IMR-90 (cell line): ENCODE data around the gene ADGRB3. TPM values are rescaled to one million over a fixed set of nuclear protein-coding genes. Genes with fewer than 3 reads are reported as not detected.

Experiments
- ATAC-seq: fragments of 200-7000 bp; cut with Tn5 transposase; 2 replicates; pipeline ENCODE4 v1.9.1; 2020; ENCODE audit warnings: low read depth, mild to moderate bottlenecking, moderate library complexity
- Bru-seq: library from RNA; stranded (reverse); fragments of 400-500 nt; gene quantifications from one replicate; lab custom pipeline; 2021; lab: Mats Ljungman, UMichigan
- BruChase-seq, 2 experiments: library from RNA; stranded (reverse); fragments of 400-500 nt; gene quantifications; one replicate each; lab custom pipeline; 2021; lab: Mats Ljungman, UMichigan
- BruUV-seq: library from RNA; stranded (reverse); fragments of 400-500 nt; replicated peaks from 2 replicates; lab custom pipeline; 2021; lab: Mats Ljungman, UMichigan
- CTCF ChIA-PET: fragments of 300-600 bp; formaldehyde crosslinking; extraction: SDS; loops from one replicate; lab custom pipeline; 2021; ENCODE audit warnings: antibody characterized with exemption; lab: Yijun Ruan, JAX
- POLR2A ChIA-PET: fragments of 300-600 bp; sonication (Branson Sonifier 250); formaldehyde crosslinking; loops from one replicate; lab custom pipeline; 2022; ENCODE audit warnings: antibody characterized with exemption; ENCODE audit not compliant: unreplicated experiment; lab: Charles Lee
- DNase-seq: peaks from one replicate; pipeline ENCODE4 v3.0.0; 2013
- H2AFZ ChIP-seq: replicated peaks from 2 replicates; pipeline ENCODE3; 2013; ENCODE audit warnings: low read length, mild to moderate bottlenecking; ENCODE audit not compliant: poor library complexity
- H2AK5ac ChIP-seq: 2 replicates; pipeline ENCODE4 v1.6.1; 2013; ENCODE audit warnings: low read depth, low read length, inconsistent platforms
- H2AK9ac ChIP-seq: replicated peaks from 2 replicates; pipeline ENCODE3; 2013; ENCODE audit warnings: mild to moderate bottlenecking, low read depth, low read length, moderate library complexity; ENCODE audit not compliant: poor library complexity
- H2BK120ac ChIP-seq: 2 replicates; pipeline ENCODE4 v1.6.1; 2013; ENCODE audit warnings: low read depth, low read length, inconsistent platforms
- H2BK15ac ChIP-seq: 3 replicates; pipeline ENCODE4 v1.6.1; 2013; ENCODE audit warnings: low read depth, low read length, inconsistent platforms
- H2BK20ac ChIP-seq: 2 replicates; pipeline ENCODE4 v1.6.1; 2013; ENCODE audit warnings: low read depth, mild to moderate bottlenecking, inconsistent platforms, low read length, moderate library complexity
- H2BK5ac ChIP-seq: 2 replicates; pipeline ENCODE4 v1.6.1; 2013; ENCODE audit warnings: mild to moderate bottlenecking, low read depth, low read length, inconsistent platforms; ENCODE audit not compliant: poor library complexity, severe bottlenecking
- H3K14ac ChIP-seq: replicated peaks from 2 replicates; pipeline ENCODE4 v1.6.1; 2013; ENCODE audit warnings: low read depth, low read length, inconsistent platforms
- H3K18ac ChIP-seq: 2 replicates; pipeline ENCODE4 v1.6.1; 2013; ENCODE audit warnings: low read depth, low read length, control low read depth
- H3K23ac ChIP-seq: 2 replicates; pipeline ENCODE4 v1.6.1; 2013; ENCODE audit warnings: low read depth, low read length, inconsistent platforms
- H3K27ac ChIP-seq: 2 replicates; pipeline ENCODE4 v1.5.1; 2013; ENCODE audit warnings: mild to moderate bottlenecking, control low read depth, low read length; ENCODE audit not compliant: insufficient read depth
- H3K27me3 ChIP-seq: 2 replicates; pipeline ENCODE4 v1.6.1; 2013; ENCODE audit warnings: low read length; ENCODE audit not compliant: control insufficient read depth, insufficient read depth
- H3K36me3 ChIP-seq: 2 replicates; pipeline ENCODE4 v1.6.1; 2013; ENCODE audit warnings: low read length, mixed read lengths; ENCODE audit not compliant: control insufficient read depth, insufficient read depth
- H3K4ac ChIP-seq: 2 replicates; pipeline ENCODE4 v1.6.1; 2013; ENCODE audit warnings: low read depth, low read length, inconsistent platforms
- H3K4me1 ChIP-seq: 2 replicates; pipeline ENCODE4 v1.6.1; 2013; ENCODE audit warnings: low read length, mixed read lengths; ENCODE audit not compliant: control insufficient read depth, insufficient read depth
- H3K4me2 ChIP-seq: 2 replicates; pipeline ENCODE4 v1.6.1; 2013; ENCODE audit warnings: low read depth, mild to moderate bottlenecking, control low read depth, low read length, moderate library complexity
- H3K4me3 ChIP-seq: 2 replicates; pipeline ENCODE4 v1.5.1; 2013; ENCODE audit warnings: low read depth, mild to moderate bottlenecking, control low read depth, low read length, moderate library complexity; ENCODE audit not compliant: insufficient read depth
- H3K56ac ChIP-seq: 2 replicates; pipeline ENCODE4 v1.6.1; 2013; ENCODE audit warnings: low read length, inconsistent platforms; ENCODE audit not compliant: insufficient read depth; ENCODE audit errors: extremely low read depth
- H3K79me1 ChIP-seq, 2 experiments: 2 replicates each; pipeline ENCODE4 v1.6.1; 2013; ENCODE audit warnings: low read length in 2 of 2, inconsistent platforms in 1 of 2, low read depth in 1 of 2
- H3K9ac ChIP-seq: 2 replicates; pipeline ENCODE4 v1.6.1; 2013; ENCODE audit warnings: low read depth, low read length, control low read depth
- H3K9me1 ChIP-seq: 2 replicates; pipeline ENCODE4 v1.6.1; 2013; ENCODE audit warnings: low read length, inconsistent platforms; ENCODE audit not compliant: insufficient read depth
- H3K9me3 ChIP-seq: 2 replicates; pipeline ENCODE4 v1.6.1; 2013; ENCODE audit warnings: low read length; ENCODE audit not compliant: control insufficient read depth, insufficient read depth
- H4K20me1 ChIP-seq: 2 replicates; pipeline ENCODE4 v1.6.1; 2013; ENCODE audit warnings: low read length, inconsistent platforms; ENCODE audit not compliant: insufficient read depth
- H4K5ac ChIP-seq: 2 replicates; pipeline ENCODE4 v1.6.1; 2013; ENCODE audit warnings: mild to moderate bottlenecking, low read depth, low read length, control low read depth
- H4K8ac ChIP-seq, 2 experiments: 2 replicates each; pipeline ENCODE4 v1.6.1; 2013; ENCODE audit warnings: low read depth in 2 of 2, low read length in 2 of 2, control low read depth in 1 of 2, inconsistent platforms in 1 of 2
- H4K91ac ChIP-seq: 2 replicates; pipeline ENCODE4 v1.6.1; 2013; ENCODE audit warnings: low read depth, low read length, inconsistent platforms; ENCODE audit not compliant: insufficient read depth
- BHLHE40 ChIP-seq: fragments of 150-350 bp; IDR thresholded peaks from 2 replicates; pipeline ENCODE4 v1.6.1; 2016; ENCODE audit warnings: mild to moderate bottlenecking, low read depth, low read length
- CEBPB ChIP-seq: IDR thresholded peaks from 2 replicates; pipeline ENCODE4 v1.6.1; 2012; ENCODE audit warnings: low read depth, low read length, improper control_type of control experiment
- CHD1 ChIP-seq: IDR thresholded peaks from 2 replicates; pipeline ENCODE4 v1.6.1; 2012; ENCODE audit warnings: low read depth, low read length, improper control_type of control experiment
- FOS ChIP-seq: fragments of 150-350 bp; IDR thresholded peaks from 2 replicates; pipeline ENCODE4 v1.6.1; 2016; ENCODE audit warnings: low read depth, low read length
- MAFK ChIP-seq: IDR thresholded peaks from 2 replicates; pipeline ENCODE4 v1.6.1; 2012; ENCODE audit warnings: low read depth, low read length, improper control_type of control experiment
- MAZ ChIP-seq: IDR thresholded peaks from 2 replicates; pipeline ENCODE4 v1.6.1; 2012; ENCODE audit warnings: low read depth, mild to moderate bottlenecking, low read length, improper control_type of control experiment, moderate library complexity, borderline replicate concordance
- NFE2L2 ChIP-seq: fragments of 150-350 bp; IDR thresholded peaks from 2 replicates; pipeline ENCODE4 v1.6.1; 2016; ENCODE audit warnings: low read depth, mild to moderate bottlenecking, low read length
- RAD21 ChIP-seq: IDR thresholded peaks from 2 replicates; pipeline ENCODE4 v1.6.1; 2012; ENCODE audit warnings: low read length, improper control_type of control experiment
- RCOR1 ChIP-seq: IDR thresholded peaks from 2 replicates; pipeline ENCODE4 v1.6.1; 2012; ENCODE audit warnings: mild to moderate bottlenecking, low read length, improper control_type of control experiment; ENCODE audit not compliant: insufficient replicate concordance
- SMC3 ChIP-seq: fragments of 150-350 bp; IDR thresholded peaks from 2 replicates; pipeline ENCODE4 v1.6.1; 2016; ENCODE audit warnings: low read depth, mild to moderate bottlenecking, antibody characterized with exemption, low read length, moderate library complexity
- WGBS, 2 experiments: methylation state at CpG; one replicate each; pipeline versions ENCODE4 v1.1.5 to v1.1.7; 2013; ENCODE audit warnings: missing lambda C conversion rate in 2 of 2; ENCODE audit not compliant: insufficient read length in 1 of 2; ENCODE audit errors: extremely low coverage in 2 of 2; 5-methylcytosine and 5-hydroxymethylcytosine counted together
- dilution Hi-C: fragments of 300-500 bp; cut with HindIII; formaldehyde crosslinking; loops from one replicate; pipeline ENCODE4 v1.14.3; 2018; ENCODE audit warnings: low sequenced_read_pairs; ENCODE audit not compliant: unreplicated experiment
- in situ Hi-C: fragments of 300-500 bp; cut with MboI; formaldehyde crosslinking; loops from 3 replicates; pipeline ENCODE4 v1.14.3; 2019; ENCODE audit warnings: low sequenced_read_pairs, inconsistent platforms, mixed read lengths
- intact Hi-C: fragments of 100-400 bp; cut with micrococcal nuclease; formaldehyde crosslinking; loops from 2 replicates; pipeline ENCODE4 v1.10.0; 2022
- long read RNA-seq: library from polyadenylated mRNA; unstranded; transcript quantifications from one replicate; pipeline ENCODE4 v2.0.0, GENCODE V29; 2021; ENCODE audit not compliant: unreplicated experiment
- polyA plus RNA-seq, 3 experiments: library from polyadenylated mRNA; depleted of rRNA; stranded (reverse); fragments of >200 nt; gene quantifications; 2 replicates each; pipeline ENCODE4 v1.2.3, GENCODE V29; 2012; ENCODE audit warnings: low replicate concordance in 1 of 3
- total RNA-seq: library from RNA; depleted of rRNA; stranded (reverse); fragments of >200 nt; gene quantifications from 2 replicates; pipeline ENCODE4 v1.2.3, GENCODE V29; 2012; rRNA removed
- TF ChIP-seq, protein P1 (sequence below): conservative IDR thresholded peaks from 2 replicates; pipeline ENCODE4 v1.5.1; 2012; ENCODE audit warnings: mild to moderate bottlenecking, low read depth, low read length, improper control_type of control experiment
- TF ChIP-seq, protein P2 (sequence below): fragments of 150-350 bp; IDR thresholded peaks from 2 replicates; pipeline ENCODE4 v1.6.1; 2016; ENCODE audit warnings: low read depth, mild to moderate bottlenecking, low read length, moderate library complexity, borderline replicate concordance
- TF ChIP-seq, protein P3 (sequence below): fragments of 150-350 bp; IDR thresholded peaks from 2 replicates; pipeline ENCODE4 v1.6.1; 2017; ENCODE audit warnings: mild to moderate bottlenecking, antibody characterized with exemption, low read length, low read depth

The ADGRB3 gene
- total RNA-seq (not detected in 2 replicates), polyA plus RNA-seq (2012; rRNA removed) (not detected in 2 replicates), Bru-seq, nascent RNA (percentile 0 among the genes with signal in this experiment), BruChase-seq, experiment 1, labeled RNA remaining after a 6-hour chase (percentile 2 among the genes with signal in this experiment), BruChase-seq, experiment 2, labeled RNA remaining after a 2-hour chase (percentile 2 among the genes with signal in this experiment)
- not detected in 2 replicates for polyA plus RNA-seq (2012; cell fraction: cytosol; rRNA removed)
- not detected in 2 replicates for polyA plus RNA-seq (2012; cell fraction: nucleus; rRNA removed; ENCODE audit: low replicate concordance)
- long read RNA-seq, result 0 reads

- Histone ChIP-seq H3K14ac (no peak within 1 kb of the TSS), H3K4ac (no peak within 1 kb of the TSS), H3K4me3 (peak within 1 kb of the TSS; percentile 72), H3K4me1 (no peaks in the 10 kb centered on the region), H4K91ac (no peak within 1 kb of the TSS), H3K9ac (no peak within 1 kb of the TSS), H2AK9ac (peak within 1 kb of the TSS; percentile 19), H4K20me1 (no peaks in the 10 kb centered on the region), H2BK20ac (no peak within 1 kb of the TSS), H3K36me3 (no peaks in the 10 kb centered on the region), H3K79me1 (no peaks in the 10 kb centered on the region), H2BK5ac (no peak within 1 kb of the TSS), H2BK120ac (no peak within 1 kb of the TSS), H3K4me2 (peak within 1 kb of the TSS; percentile 76), H4K8ac (no peak within 1 kb of the TSS), H3K23ac (no peak within 1 kb of the TSS), H3K9me3 (no peaks in the 10 kb centered on the region), H4K5ac (no peak within 1 kb of the TSS), H3K9me1 (no peaks in the 10 kb centered on the region), H2BK15ac (no peak within 1 kb of the TSS), H3K18ac (no peak within 1 kb of the TSS), H3K56ac (no peak within 1 kb of the TSS), H2AFZ (peak within 1 kb of the TSS; percentile 88), H3K27ac (no peak within 1 kb of the TSS), H3K27me3 (peaks cover 5% of the 10 kb centered on the region), H2AK5ac (no peak within 1 kb of the TSS)
- in situ Hi-C loops, result loop anchor here (25.0 kb wide), 1 partner anchor 327 kb away; no protein-coding TSS in a partner anchor
- ATAC-seq, result peak; percentile 88
- BruUV-seq, result no TSS peak
- 0% methylated on average over 3 of the region's 79 CpGs; no CpG with 5 or more reads in 1 of the 2 experiments for WGBS, 2 experiments
- intact Hi-C loops, result loop anchor here (5.0 to 10.0 kb wide), 3 partner anchors 332 to 1100 kb away; no protein-coding TSS in a partner anchor
- CTCF ChIA-PET, result interaction anchor here (0.6 kb wide), 1 partner anchor 1179 kb away, joined by 4 read pairs; no protein-coding TSS in a partner anchor
- dilution Hi-C loops, result no loop called here
- DNase-seq, result peak; percentile 47
- POLR2A ChIA-PET, result no interaction called here
- TF ChIP-seq, protein P1, sequence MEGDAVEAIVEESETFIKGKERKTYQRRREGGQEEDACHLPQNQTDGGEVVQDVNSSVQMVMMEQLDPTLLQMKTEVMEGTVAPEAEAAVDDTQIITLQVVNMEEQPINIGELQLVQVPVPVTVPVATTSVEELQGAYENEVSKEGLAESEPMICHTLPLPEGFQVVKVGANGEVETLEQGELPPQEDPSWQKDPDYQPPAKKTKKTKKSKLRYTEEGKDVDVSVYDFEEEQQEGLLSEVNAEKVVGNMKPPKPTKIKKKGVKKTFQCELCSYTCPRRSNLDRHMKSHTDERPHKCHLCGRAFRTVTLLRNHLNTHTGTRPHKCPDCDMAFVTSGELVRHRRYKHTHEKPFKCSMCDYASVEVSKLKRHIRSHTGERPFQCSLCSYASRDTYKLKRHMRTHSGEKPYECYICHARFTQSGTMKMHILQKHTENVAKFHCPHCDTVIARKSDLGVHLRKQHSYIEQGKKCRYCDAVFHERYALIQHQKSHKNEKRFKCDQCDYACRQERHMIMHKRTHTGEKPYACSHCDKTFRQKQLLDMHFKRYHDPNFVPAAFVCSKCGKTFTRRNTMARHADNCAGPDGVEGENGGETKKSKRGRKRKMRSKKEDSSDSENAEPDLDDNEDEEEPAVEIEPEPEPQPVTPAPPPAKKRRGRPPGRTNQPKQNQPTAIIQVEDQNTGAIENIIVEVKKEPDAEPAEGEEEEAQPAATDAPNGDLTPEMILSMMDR, result no peak
- TF ChIP-seq NFE2L2 (no peak), SMC3 (no peak), CHD1 (no peak), FOS (no peak), MAFK (no peak), RAD21 (no peak), RCOR1 (no peak), CEBPB (no peak), BHLHE40 (no peak), MAZ (no peak)
- TF ChIP-seq, protein P2, sequence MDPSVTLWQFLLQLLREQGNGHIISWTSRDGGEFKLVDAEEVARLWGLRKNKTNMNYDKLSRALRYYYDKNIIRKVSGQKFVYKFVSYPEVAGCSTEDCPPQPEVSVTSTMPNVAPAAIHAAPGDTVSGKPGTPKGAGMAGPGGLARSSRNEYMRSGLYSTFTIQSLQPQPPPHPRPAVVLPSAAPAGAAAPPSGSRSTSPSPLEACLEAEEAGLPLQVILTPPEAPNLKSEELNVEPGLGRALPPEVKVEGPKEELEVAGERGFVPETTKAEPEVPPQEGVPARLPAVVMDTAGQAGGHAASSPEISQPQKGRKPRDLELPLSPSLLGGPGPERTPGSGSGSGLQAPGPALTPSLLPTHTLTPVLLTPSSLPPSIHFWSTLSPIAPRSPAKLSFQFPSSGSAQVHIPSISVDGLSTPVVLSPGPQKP, result no peak
- TF ChIP-seq, protein P3, sequence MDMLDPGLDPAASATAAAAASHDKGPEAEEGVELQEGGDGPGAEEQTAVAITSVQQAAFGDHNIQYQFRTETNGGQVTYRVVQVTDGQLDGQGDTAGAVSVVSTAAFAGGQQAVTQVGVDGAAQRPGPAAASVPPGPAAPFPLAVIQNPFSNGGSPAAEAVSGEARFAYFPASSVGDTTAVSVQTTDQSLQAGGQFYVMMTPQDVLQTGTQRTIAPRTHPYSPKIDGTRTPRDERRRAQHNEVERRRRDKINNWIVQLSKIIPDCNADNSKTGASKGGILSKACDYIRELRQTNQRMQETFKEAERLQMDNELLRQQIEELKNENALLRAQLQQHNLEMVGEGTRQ, result no peak
Observed at GRCh38 chr6:68634726-68635411, at the start of gene ADGRB3. Gene ADGRB3, plus strand, starts transcription at chr6:68635282. Its CDS starts 3,394 bp downstream, at chr6:68638676.
